GM21515 (cell line): ENCODE data around the gene GLTP.

Source experiments
- ATAC-seq: cut with Tn5 transposase; IDR thresholded peaks from one replicate; pipeline ENCODE4 v1.9.1; 2021; ENCODE audit not compliant: unreplicated experiment

Gene GLTP

GRCh38 chr12:109802828-109803227, 77.5 kb downstream of the GLTP start:
- no peak for ATAC-seq
